ENCODE data around the gene GREB1. TPM values are rescaled to one million over a fixed set of nuclear protein-coding genes. Genes with fewer than 3 reads are reported as not detected.

Gene GREB1
- total and polyA plus RNA-seq, 2 of the 13 experiments (the other 11 are each of a cell fraction or from before 2014, with no cell fraction given), result 31.3 to 61.2 TPM

- TF ChIP-seq ZNF407 (CRISPR knock-in tag; IDR thresholded peaks at IDR 0.05; ENCODE audit: not compliant biosample characterization) (peak; percentile 89), CHD4 (IDR thresholded peaks at IDR 0.05; ENCODE audit: borderline replicate concordance, low read length) (no peak), EP300 (IDR thresholded peaks at IDR 0.05; ENCODE audit: low read depth in 2 of 2, low read length in 2 of 2) (0 out of 4 replicates have a peak, but pooled peaks of 1 of the 2 experiments have one; percentile 11), EP300 (CRISPR knock-in tag; IDR thresholded peaks at IDR 0.05; ENCODE audit: borderline replicate concordance) (no peak), ZBTB34 (CRISPR knock-in tag; IDR thresholded peaks at IDR 0.05) (0 out of 2 replicates have a peak, but pooled peaks have one; percentile 47), HNF4A (CRISPR knock-in tag; IDR thresholded peaks at IDR 0.05) (no peak), HNRNPK (IDR thresholded peaks at IDR 0.05; ENCODE audit: low read depth, low read length, poor library complexity, severe bottlenecking) (no peak), ATM (IDR thresholded peaks at IDR 0.05; ENCODE audit: borderline replicate concordance) (no peak), TFDP1 (CRISPR knock-in tag; IDR thresholded peaks at IDR 0.05; ENCODE audit: borderline replicate concordance) (no peak), ZSCAN21 (CRISPR knock-in tag; IDR thresholded peaks at IDR 0.05; ENCODE audit: borderline replicate concordance) (no peak), ZNF367 (CRISPR knock-in tag; IDR thresholded peaks at IDR 0.05; ENCODE audit: borderline replicate concordance) (no peak), MTA1 (CRISPR knock-in tag; IDR thresholded peaks at IDR 0.05; ENCODE audit: borderline replicate concordance) (no peak), ZNF33A (CRISPR knock-in tag; IDR thresholded peaks at IDR 0.05; ENCODE audit: borderline replicate concordance) (no peak), HMGXB4 (CRISPR knock-in tag; IDR thresholded peaks at IDR 0.05; ENCODE audit: borderline replicate concordance in 1 of 2, low read depth in 1 of 2) (peak in 1 of 2 experiments; percentile 16; a peak in 1 of 4 replicates), SIN3A (IDR thresholded peaks at IDR 0.05; ENCODE audit: borderline replicate concordance, low read depth, low read length) (0 out of 2 replicates have a peak, but pooled peaks have one; percentile 25)
Measured at GRCh38 chr2:11542275-11542819, 8.5 kb downstream of the GREB1 start (continued).

All from HepG2 (cell line).